Measurements from ENCODE around the gene HTT. TPM values are rescaled to one million over a fixed set of nuclear protein-coding genes. Genes with fewer than 3 reads are reported as not detected.

HTT gene
- total and polyA plus RNA-seq, 2 of the 8 experiments (the other 6 are each of a cell fraction or from before 2014, with no cell fraction given): 24.0 to 71.0 TPM

DNA sequence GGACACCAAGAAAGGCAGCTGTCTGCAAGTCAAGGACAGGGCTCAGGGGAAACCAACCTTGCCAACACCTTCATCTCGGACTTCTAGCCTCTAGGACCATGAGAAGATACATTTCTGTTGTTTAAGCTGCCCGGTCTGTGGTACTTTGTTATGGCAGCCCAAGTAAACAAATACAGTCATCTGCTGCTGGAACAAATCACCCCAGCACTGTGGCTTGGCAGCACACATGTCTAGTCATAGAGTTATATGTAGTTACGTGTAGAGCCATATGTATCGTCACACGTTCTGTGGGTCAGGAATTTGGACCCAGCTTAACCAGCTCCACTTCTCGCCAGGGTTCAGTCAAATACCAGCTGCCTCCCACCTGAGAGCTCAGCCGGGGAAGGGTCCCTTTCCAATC is 2.7 kb upstream of the HTT start (continued):
- TF ChIP-seq FOSL1 (IDR thresholded peaks at IDR 0.05; ENCODE audit: insufficient read depth, low read depth, low read length): no peak
- TF ChIP-seq ASH2L (IDR thresholded peaks at IDR 0.05; ENCODE audit: low read length): no peak
